OCI-LY1 (cell line): Measurements from ENCODE around the gene CARD6.

ENCODE experiments used
- H2AFZ ChIP-seq: fragments of 200-600 bp; sonication (generic), shearing (Covaris generic); 2 replicates; pipeline ENCODE4 v1.6.0; 2014; ENCODE audit warnings: antibody characterized with exemption, mild to moderate bottlenecking, low read length
- H3F3A ChIP-seq: fragments of 200-600 bp; sonication (generic), shearing (Covaris generic); 2 replicates; pipeline ENCODE4 v1.6.0; 2014; ENCODE audit warnings: mild to moderate bottlenecking, antibody characterized with exemption, low read length, moderate library complexity; ENCODE audit not compliant: insufficient read depth
- H3K27ac ChIP-seq: fragments of 200-600 bp; sonication (generic); 2 replicates; pipeline ENCODE4 v1.5.1; 2014; ENCODE audit warnings: low read length, mixed run types, mild to moderate bottlenecking, low read depth; ENCODE audit not compliant: poor library complexity, severe bottlenecking
- H3K27me3 ChIP-seq: fragments of 200-600 bp; sonication (generic); 2 replicates; pipeline ENCODE4 v1.6.0; 2014; ENCODE audit warnings: antibody characterized with exemption, mild to moderate bottlenecking, low read length, moderate library complexity; ENCODE audit not compliant: insufficient read depth
- H3K36me3 ChIP-seq: fragments of 200-600 bp; sonication (generic); 2 replicates; pipeline ENCODE4 v1.6.1; 2014; ENCODE audit warnings: mild to moderate bottlenecking, antibody characterized with exemption, low read length, moderate library complexity, mixed read lengths; ENCODE audit not compliant: insufficient read depth
- H3K4me1 ChIP-seq: fragments of 200-600 bp; sonication (generic); 2 replicates; pipeline ENCODE4 v1.5.1; 2014; ENCODE audit warnings: mild to moderate bottlenecking, low read length, moderate library complexity; ENCODE audit not compliant: insufficient read depth, severe bottlenecking
- H3K4me2 ChIP-seq: fragments of 200-600 bp; sonication (generic), shearing (Covaris generic); 2 replicates; pipeline ENCODE4 v1.6.1; 2014; ENCODE audit warnings: low read length
- H3K4me3 ChIP-seq: fragments of 200-600 bp; sonication (generic); 2 replicates; pipeline ENCODE4 v1.5.1; 2014; ENCODE audit warnings: low read length, low read depth, mild to moderate bottlenecking, mixed read lengths; ENCODE audit not compliant: poor library complexity, severe bottlenecking
- H3K79me2 ChIP-seq: fragments of 200-600 bp; shearing (Covaris generic); 2 replicates; pipeline ENCODE4 v1.6.1; 2016; ENCODE audit warnings: mixed run types, low read length, mixed read lengths; ENCODE audit not compliant: insufficient read depth
- H3K9ac ChIP-seq: fragments of 200-600 bp; sonication (generic), shearing (Covaris generic); 2 replicates; pipeline ENCODE4 v1.6.1; 2014; ENCODE audit warnings: mild to moderate bottlenecking, low read length, mixed read lengths
- H3K9me2 ChIP-seq: fragments of 200-600 bp; sonication (generic), shearing (Covaris generic); 2 replicates; pipeline ENCODE4 v1.6.1; 2014; ENCODE audit warnings: low read depth, mild to moderate bottlenecking, low read length, mixed read lengths
- H3K9me3 ChIP-seq: fragments of 200-600 bp; shearing (Covaris generic); 2 replicates; pipeline ENCODE4 v1.6.1; 2014; ENCODE audit warnings: low read length, mixed read lengths
- H4K20me1 ChIP-seq: fragments of 200-600 bp; sonication (generic), shearing (Covaris generic); 2 replicates; pipeline ENCODE4 v1.6.0; 2016; ENCODE audit warnings: mild to moderate bottlenecking, low read length; ENCODE audit not compliant: insufficient read depth
- EZH2 ChIP-seq: fragments of 200-600 bp; sonication (generic), shearing (Covaris generic); IDR thresholded peaks from 2 replicates; pipeline ENCODE4 v1.8.0; 2017; ENCODE audit warnings: borderline replicate concordance, mixed run types, mild to moderate bottlenecking, antibody characterized with exemption, low read length, moderate library complexity, mixed read lengths
- TF ChIP-seq, protein P1 (sequence below): fragments of 200-600 bp; sonication (generic), shearing (Covaris generic); IDR thresholded peaks from 2 replicates; pipeline ENCODE4 v1.5.1; 2017; ENCODE audit warnings: mild to moderate bottlenecking, antibody characterized with exemption, low read length, moderate library complexity, mixed read lengths

The CARD6 gene

DNA sequence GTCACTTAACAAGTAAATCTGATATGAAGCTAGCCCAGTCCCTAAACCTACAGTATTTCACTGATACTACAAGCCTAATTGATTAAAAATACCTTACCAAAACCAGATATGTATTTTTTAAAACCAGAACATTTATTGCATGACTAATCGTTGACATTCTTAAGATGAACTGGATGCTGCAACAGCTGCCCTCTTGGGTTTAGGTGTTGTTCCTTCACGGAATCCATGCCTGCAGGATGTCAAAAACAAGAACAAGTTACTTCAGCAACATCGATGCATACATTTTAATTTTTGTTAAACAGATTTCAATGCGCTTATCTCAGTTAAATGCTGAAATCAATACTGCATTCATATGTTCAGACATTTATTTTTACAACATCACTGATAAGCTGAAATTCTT, 8.8 kb upstream of the CARD6 start:
- Histone ChIP-seq H3K27ac (no peak overlapping the region), H3K79me2 (peaks cover 31% of the 10 kb centered on the region)

DNA sequence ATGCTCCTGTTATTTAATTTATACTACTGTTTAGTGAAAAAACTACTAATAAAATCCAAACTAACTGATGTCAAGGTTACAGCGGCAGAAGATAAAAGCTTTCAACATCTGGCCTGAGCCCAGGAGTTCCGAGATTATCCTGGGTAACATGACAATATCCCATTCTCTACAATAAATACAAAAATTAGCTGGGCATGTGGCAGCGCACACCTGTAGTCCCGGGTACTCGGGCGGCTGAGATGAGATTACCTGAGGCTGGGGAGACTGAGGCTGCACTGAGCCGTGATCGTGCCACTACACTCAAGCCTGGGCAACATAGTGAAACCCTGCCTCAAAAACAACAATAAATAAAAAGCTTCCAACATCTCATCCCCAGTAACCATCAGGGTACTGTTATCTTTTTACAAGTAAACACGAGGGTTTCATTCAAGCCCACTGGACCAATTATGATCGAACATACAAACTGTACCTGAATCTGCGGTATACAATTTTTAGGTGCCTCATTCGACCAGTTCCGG, 7.4 kb upstream of the CARD6 start:
- Histone ChIP-seq H3K4me1 (peaks cover 36% of the 10 kb centered on the region), H3K36me3 (peaks cover 60% of the 10 kb centered on the region), H3K9ac (peak overlapping the region; percentile 95), H3K9me3 (no peaks in the 10 kb centered on the region), H3K4me3 (peak overlapping the region; percentile 92), H3K4me2 (peak overlapping the region; percentile 82), H4K20me1 (no peaks in the 10 kb centered on the region), H3K27ac (peak overlapping the region; percentile 77), H2AFZ (no peak overlapping the region), H3K27me3 (no peaks in the 10 kb centered on the region), H3K79me2 (peaks cover 31% of the 10 kb centered on the region), H3F3A (0 out of 2 replicates have a peak, but pooled peaks cover 1% of the 10 kb centered on the region), H3K9me2 (no peaks in the 10 kb centered on the region)
- TF ChIP-seq, protein P1, sequence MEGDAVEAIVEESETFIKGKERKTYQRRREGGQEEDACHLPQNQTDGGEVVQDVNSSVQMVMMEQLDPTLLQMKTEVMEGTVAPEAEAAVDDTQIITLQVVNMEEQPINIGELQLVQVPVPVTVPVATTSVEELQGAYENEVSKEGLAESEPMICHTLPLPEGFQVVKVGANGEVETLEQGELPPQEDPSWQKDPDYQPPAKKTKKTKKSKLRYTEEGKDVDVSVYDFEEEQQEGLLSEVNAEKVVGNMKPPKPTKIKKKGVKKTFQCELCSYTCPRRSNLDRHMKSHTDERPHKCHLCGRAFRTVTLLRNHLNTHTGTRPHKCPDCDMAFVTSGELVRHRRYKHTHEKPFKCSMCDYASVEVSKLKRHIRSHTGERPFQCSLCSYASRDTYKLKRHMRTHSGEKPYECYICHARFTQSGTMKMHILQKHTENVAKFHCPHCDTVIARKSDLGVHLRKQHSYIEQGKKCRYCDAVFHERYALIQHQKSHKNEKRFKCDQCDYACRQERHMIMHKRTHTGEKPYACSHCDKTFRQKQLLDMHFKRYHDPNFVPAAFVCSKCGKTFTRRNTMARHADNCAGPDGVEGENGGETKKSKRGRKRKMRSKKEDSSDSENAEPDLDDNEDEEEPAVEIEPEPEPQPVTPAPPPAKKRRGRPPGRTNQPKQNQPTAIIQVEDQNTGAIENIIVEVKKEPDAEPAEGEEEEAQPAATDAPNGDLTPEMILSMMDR: no peak
- TF ChIP-seq EZH2: no peak

More for the DNA sequence above, 8.8 kb upstream of the CARD6 start:
- Histone ChIP-seq H3K36me3 (peaks cover 75% of the 10 kb centered on the region), H3K4me1 (peaks cover 36% of the 10 kb centered on the region), H3K9me2 (no peaks in the 10 kb centered on the region), H4K20me1 (no peaks in the 10 kb centered on the region), H2AFZ (no peak overlapping the region), H3K9me3 (no peaks in the 10 kb centered on the region), H3K4me3 (peak overlapping the region; percentile 92), H3K4me2 (peak overlapping the region; percentile 82; the same call in 1 of the 2 replicates), H3F3A (0 out of 2 replicates have a peak, but pooled peaks cover 9% of the 10 kb centered on the region), H3K9ac (peak overlapping the region; percentile 9; the same call in 1 of the 2 replicates), H3K27me3 (no peaks in the 10 kb centered on the region)
- TF ChIP-seq, protein P1: no peak
- no peak for TF ChIP-seq EZH2

DNA sequence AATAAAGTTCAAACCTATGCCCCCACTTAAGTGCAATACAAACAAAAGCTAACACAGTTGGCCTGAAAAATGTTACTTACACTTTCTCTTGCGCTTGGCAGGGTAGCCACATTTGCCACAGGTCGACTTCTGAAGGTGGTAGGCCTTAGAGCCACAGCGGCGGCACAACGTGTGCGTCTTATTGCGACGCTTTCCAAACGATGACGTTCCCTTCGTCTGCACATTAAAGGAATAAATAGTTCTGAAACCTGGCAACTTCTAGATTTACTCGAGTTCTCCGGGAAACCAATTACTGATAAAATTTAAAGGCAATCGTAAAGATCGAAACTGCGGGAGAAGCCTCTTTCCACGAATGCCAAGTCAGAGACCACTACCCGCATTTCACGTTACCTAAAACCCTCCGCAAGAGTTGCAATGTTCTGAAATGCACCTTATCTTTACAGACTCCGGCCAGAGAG, 6.7 kb upstream of the CARD6 start:
- H3K9ac ChIP-seq: peak overlapping the region; percentile 95
- H3K36me3 ChIP-seq: peaks cover 54% of the 10 kb centered on the region
- TF ChIP-seq, protein P1: no peak
- TF ChIP-seq EZH2: no peak
- no peaks in the 10 kb centered on the region for H3K9me2 ChIP-seq
- H4K20me1 ChIP-seq: no peaks in the 10 kb centered on the region
- H3K79me2 ChIP-seq: peaks cover 31% of the 10 kb centered on the region
- no peaks in the 10 kb centered on the region for H3K9me3 ChIP-seq
- H3F3A ChIP-seq: no peaks in the 10 kb centered on the region
- no peaks in the 10 kb centered on the region for H3K27me3 ChIP-seq
- no peak overlapping the region for H2AFZ ChIP-seq
- H3K4me3 ChIP-seq: peak overlapping the region; percentile 92
- peak overlapping the region; percentile 82 for H3K4me2 ChIP-seq
- H3K27ac ChIP-seq: peak overlapping the region; percentile 77
- H3K4me1 ChIP-seq: peaks cover 36% of the 10 kb centered on the region
